ENCODE results near the gene DUS1L.

DNA sequence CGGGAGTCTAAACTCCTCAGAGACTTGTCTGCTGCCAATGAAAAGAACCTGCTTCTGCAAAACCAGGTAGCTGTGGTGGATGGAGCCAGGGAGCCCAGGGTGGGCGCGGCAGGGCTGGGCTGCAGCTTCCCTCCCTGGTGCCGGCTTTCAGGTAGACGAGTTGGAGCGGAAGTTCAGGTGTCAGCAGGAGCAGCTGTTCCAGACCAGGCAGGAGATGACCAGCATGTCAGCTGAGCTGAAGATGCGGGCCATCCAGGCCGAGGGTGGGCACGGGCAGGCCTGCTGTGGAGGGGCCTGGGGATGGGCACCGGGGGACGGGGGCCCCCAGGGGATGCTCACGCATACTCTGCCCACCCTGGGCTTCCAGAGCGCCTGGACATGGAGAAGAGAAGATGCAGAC, 37.4 kb downstream of the DUS1L start:
- TF ChIP-seq, protein P1, sequence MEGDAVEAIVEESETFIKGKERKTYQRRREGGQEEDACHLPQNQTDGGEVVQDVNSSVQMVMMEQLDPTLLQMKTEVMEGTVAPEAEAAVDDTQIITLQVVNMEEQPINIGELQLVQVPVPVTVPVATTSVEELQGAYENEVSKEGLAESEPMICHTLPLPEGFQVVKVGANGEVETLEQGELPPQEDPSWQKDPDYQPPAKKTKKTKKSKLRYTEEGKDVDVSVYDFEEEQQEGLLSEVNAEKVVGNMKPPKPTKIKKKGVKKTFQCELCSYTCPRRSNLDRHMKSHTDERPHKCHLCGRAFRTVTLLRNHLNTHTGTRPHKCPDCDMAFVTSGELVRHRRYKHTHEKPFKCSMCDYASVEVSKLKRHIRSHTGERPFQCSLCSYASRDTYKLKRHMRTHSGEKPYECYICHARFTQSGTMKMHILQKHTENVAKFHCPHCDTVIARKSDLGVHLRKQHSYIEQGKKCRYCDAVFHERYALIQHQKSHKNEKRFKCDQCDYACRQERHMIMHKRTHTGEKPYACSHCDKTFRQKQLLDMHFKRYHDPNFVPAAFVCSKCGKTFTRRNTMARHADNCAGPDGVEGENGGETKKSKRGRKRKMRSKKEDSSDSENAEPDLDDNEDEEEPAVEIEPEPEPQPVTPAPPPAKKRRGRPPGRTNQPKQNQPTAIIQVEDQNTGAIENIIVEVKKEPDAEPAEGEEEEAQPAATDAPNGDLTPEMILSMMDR (IDR thresholded peaks at IDR 0.05), result no peak
- no peak for TF ChIP-seq POLR2A (IDR thresholded peaks at IDR 0.05)
